Colonic mucosa (tissue), 4 donors: Measurements from ENCODE around the gene ZP4. TPM values are rescaled to one million over a fixed set of nuclear protein-coding genes. Genes with fewer than 3 reads are reported as not detected.

ENCODE experiments used
- DNase-seq: peaks from one replicate; pipeline ENCODE4 v3.0.0-alpha.2; 2020
- H3K27ac ChIP-seq: fragments of 200-600 bp; one replicate; pipeline ENCODE4 v1.8.0; 2021
- H3K27me3 ChIP-seq: fragments of 200-600 bp; one replicate; pipeline ENCODE4 v1.8.0; 2021
- H3K36me3 ChIP-seq: fragments of 200-600 bp; one replicate; pipeline ENCODE4 v1.8.0; 2021
- H3K4me1 ChIP-seq: fragments of 200-600 bp; one replicate; pipeline ENCODE4 v1.8.0; 2021; ENCODE audit warnings: mild to moderate bottlenecking
- H3K4me3 ChIP-seq: fragments of 200-600 bp; one replicate; pipeline ENCODE4 v1.8.0; 2021
- H3K9ac ChIP-seq, 2 donors: one replicate each; pipeline ENCODE4 v1.7.0; 2013; ENCODE audit warnings: control low read depth in 2 of 2, low read depth in 2 of 2, low read length in 2 of 2
- H3K9me3 ChIP-seq: fragments of 200-600 bp; one replicate; pipeline ENCODE4 v1.8.0; 2021
- CTCF ChIP-seq: fragments of 200-600 bp; IDR thresholded peaks from one replicate; pipeline ENCODE4 v1.8.0; 2022; ENCODE audit warnings: antibody characterized with exemption, mild to moderate bottlenecking
- intact Hi-C: fragments of 100-400 bp; cut with DNase I; formaldehyde crosslinking; loops from one replicate; pipeline ENCODE4 v1.14.1; 2022
- total RNA-seq, 2 donors: library from RNA; stranded (reverse); fragmentation: NEBNext Ultra II Directional in 1 of 2; extraction: Animal tissue kit (Norgen Biotek cat#: 25700) in 1 of 2; gene quantifications; one replicate each; pipeline ENCODE4 v1.2.1, GENCODE V29; 2021
- donor health status: healthy.
- donor health status: DM: no; HTN: no; CAD: no.
- donor health status: DM: no; HTN: no; CAD: no.

Gene ZP4
- total RNA-seq, 2 donors from 2014 or later, result not detected

GRCh38 chr1:237867380-237867888, 23.3 kb downstream of the ZP4 start:
- H3K9ac ChIP-seq, result no peak overlapping the region
- H3K27me3 ChIP-seq, result no peaks in the 10 kb centered on the region
- no peak for TF ChIP-seq CTCF
- H3K4me3 ChIP-seq, result no peak overlapping the region
- intact Hi-C loops, result no loop called here
- H3K4me1 ChIP-seq, result no peaks in the 10 kb centered on the region
- no peak overlapping the region for H3K27ac ChIP-seq
- no peaks in the 10 kb centered on the region for H3K36me3 ChIP-seq
- no peak for DNase-seq
- H3K9me3 ChIP-seq, result no peaks in the 10 kb centered on the region

DNA sequence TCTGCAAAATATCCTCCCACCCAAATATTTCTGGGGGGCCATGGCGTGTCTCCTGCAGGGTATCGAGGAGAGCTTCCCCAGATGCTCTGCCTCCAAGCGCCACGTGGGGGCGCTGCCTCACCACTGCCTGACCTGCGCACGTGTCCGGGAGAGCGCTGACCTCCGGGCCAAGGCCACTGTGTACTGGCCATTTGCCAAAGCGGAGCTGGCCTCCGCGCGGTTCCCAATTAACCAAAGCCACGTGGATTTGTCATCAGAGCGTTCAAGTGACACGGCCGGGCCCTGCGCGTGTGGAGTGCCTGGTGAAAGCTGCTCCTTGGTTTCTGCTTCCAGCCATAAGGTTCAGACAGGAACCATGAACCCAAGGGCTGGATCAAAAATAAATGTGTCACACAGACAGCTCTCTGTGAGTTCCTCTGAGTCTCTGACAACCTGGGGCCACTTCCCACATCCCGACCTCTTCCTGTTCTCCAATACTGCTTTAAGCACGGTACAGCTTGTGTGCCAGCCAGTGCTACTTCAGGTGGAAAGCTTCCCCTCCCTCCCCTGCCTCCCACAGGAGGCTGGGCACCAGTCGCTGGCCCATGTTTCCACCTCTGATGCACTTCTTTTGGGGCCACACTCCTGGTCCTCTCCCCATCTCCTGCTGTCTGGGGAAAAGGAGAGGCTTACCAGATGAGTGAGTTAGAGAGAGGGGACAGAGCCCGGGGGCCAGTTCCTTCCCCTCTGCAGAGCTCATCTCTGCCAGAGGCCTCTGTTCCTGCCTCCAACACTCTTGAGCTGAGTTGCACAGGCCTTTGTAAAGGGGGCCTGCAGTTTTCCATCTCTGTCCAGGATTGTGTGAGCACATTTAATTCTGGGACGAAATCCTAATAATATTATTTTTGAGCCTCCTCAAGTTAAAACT, 26.1 kb downstream of the ZP4 start:
- intact Hi-C loops, result no loop called here

GRCh38 chr1:237863234-237863633, 27.5 kb downstream of the ZP4 start:
- TF ChIP-seq CTCF, result no peak
- DNase-seq, result no peak

More for the DNA sequence above, 26.1 kb downstream of the ZP4 start:
- Histone ChIP-seq H3K36me3 (no peaks in the 10 kb centered on the region), H3K27ac (no peak overlapping the region), H3K4me1 (no peaks in the 10 kb centered on the region), H3K9ac (no peak overlapping the region), H3K9me3 (no peaks in the 10 kb centered on the region), H3K27me3 (no peaks in the 10 kb centered on the region), H3K4me3 (no peak overlapping the region)
- DNase-seq, result peak; percentile 67
- TF ChIP-seq CTCF, result peak; percentile 77

DNA sequence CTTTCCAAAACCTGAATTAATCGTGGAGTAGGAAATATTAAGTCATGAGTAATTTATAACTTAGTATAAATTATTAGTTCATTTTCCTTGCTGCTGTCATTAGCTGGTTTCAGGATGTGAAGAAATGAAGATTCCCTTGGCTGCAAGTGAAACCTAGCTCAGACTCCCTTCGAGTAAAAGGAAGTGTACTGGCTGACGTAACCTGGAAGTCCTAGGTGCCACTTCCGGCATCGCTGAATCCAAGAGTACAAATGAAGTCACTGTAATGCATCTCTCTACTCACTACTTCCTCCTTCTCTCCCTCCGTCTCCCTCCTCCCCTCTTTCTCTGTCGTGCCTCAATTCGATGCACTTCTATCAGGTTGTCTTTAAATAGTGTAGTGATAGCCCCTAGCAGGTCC, 28.8 kb downstream of the ZP4 start:
- no peak overlapping the region for H3K4me3 ChIP-seq
- TF ChIP-seq CTCF, result no peak
- no peaks in the 10 kb centered on the region for H3K4me1 ChIP-seq
- intact Hi-C loops, result no loop called here
- no peak overlapping the region for H3K27ac ChIP-seq
- no peaks in the 10 kb centered on the region for H3K27me3 ChIP-seq
- H3K9ac ChIP-seq, result no peak overlapping the region
- no peaks in the 10 kb centered on the region for H3K9me3 ChIP-seq
- H3K36me3 ChIP-seq, result no peaks in the 10 kb centered on the region
- no peak for DNase-seq

More at GRCh38 chr1:237863234-237863633, 27.5 kb downstream of the ZP4 start:
- Histone ChIP-seq H3K9ac (no peak overlapping the region), H3K4me1 (no peaks in the 10 kb centered on the region), H3K4me3 (no peak overlapping the region), H3K9me3 (no peaks in the 10 kb centered on the region), H3K36me3 (no peaks in the 10 kb centered on the region), H3K27ac (no peak overlapping the region), H3K27me3 (no peaks in the 10 kb centered on the region)
- intact Hi-C loops, result no loop called here

GRCh38 chr1:237858992-237859391, 31.7 kb downstream of the ZP4 start:
- H3K36me3 ChIP-seq, result no peaks in the 10 kb centered on the region
- TF ChIP-seq CTCF, result no peak
- DNase-seq, result no peak
- no peak overlapping the region for H3K9ac ChIP-seq
- H3K27ac ChIP-seq, result no peak overlapping the region
- H3K4me3 ChIP-seq, result no peak overlapping the region
- intact Hi-C loops, result no loop called here
- H3K27me3 ChIP-seq, result no peaks in the 10 kb centered on the region
- H3K4me1 ChIP-seq, result no peaks in the 10 kb centered on the region
- H3K9me3 ChIP-seq, result no peaks in the 10 kb centered on the region
